ENCODE data around the gene FMN2. TPM values are rescaled to one million over a fixed set of nuclear protein-coding genes. Genes with fewer than 3 reads are reported as not detected.

Gene FMN2
- total and polyA plus RNA-seq, 2 experiments from 2014 or later, result 0.97 TPM; not detected in 1

GRCh38 chr1:240435996-240436566 lies 344.4 kb downstream of the FMN2 start:
- no peaks in the 10 kb centered on the region for H3K79me2 ChIP-seq
- H3K4me1 ChIP-seq (ENCODE audit: insufficient read depth), result no peaks in the 10 kb centered on the region
- no peak overlapping the region for H3K27ac ChIP-seq
- no peaks in the 10 kb centered on the region for H3K9me2 ChIP-seq (replicated peaks; ENCODE audit: insufficient read depth)
- 73% methylated on average over 9 of the region's 9 CpGs for WGBS (ENCODE audit: low lambda C conversion rate, missing lambda C conversion rate)
- H2AFZ ChIP-seq, result no peak overlapping the region
- H4K20me1 ChIP-seq (ENCODE audit: insufficient read depth, poor library complexity, severe bottlenecking), result no peaks in the 10 kb centered on the region
- no peak overlapping the region for H3K4me2 ChIP-seq
- no peaks in the 10 kb centered on the region for H3K27me3 ChIP-seq
- DNase-seq (ENCODE audit: low spot score), result no peak
- H3K9me3 ChIP-seq (ENCODE audit: low read depth), result no peaks in the 10 kb centered on the region
- no peaks in the 10 kb centered on the region for H3K36me3 ChIP-seq (replicated peaks; ENCODE audit: insufficient read depth, low read depth)
- TF ChIP-seq, protein P1, sequence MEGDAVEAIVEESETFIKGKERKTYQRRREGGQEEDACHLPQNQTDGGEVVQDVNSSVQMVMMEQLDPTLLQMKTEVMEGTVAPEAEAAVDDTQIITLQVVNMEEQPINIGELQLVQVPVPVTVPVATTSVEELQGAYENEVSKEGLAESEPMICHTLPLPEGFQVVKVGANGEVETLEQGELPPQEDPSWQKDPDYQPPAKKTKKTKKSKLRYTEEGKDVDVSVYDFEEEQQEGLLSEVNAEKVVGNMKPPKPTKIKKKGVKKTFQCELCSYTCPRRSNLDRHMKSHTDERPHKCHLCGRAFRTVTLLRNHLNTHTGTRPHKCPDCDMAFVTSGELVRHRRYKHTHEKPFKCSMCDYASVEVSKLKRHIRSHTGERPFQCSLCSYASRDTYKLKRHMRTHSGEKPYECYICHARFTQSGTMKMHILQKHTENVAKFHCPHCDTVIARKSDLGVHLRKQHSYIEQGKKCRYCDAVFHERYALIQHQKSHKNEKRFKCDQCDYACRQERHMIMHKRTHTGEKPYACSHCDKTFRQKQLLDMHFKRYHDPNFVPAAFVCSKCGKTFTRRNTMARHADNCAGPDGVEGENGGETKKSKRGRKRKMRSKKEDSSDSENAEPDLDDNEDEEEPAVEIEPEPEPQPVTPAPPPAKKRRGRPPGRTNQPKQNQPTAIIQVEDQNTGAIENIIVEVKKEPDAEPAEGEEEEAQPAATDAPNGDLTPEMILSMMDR (IDR thresholded peaks at IDR 0.05; ENCODE audit: poor library complexity), result no peak
- TF ChIP-seq EZH2phosphoT487 (IDR thresholded peaks at IDR 0.05; ENCODE audit: low read depth, severe bottlenecking, unreplicated experiment) (no peak), EZH2 (IDR thresholded peaks at IDR 0.05; ENCODE audit: borderline replicate concordance) (no peak)
- H3K4me3 ChIP-seq, result no peak overlapping the region

DNA sequence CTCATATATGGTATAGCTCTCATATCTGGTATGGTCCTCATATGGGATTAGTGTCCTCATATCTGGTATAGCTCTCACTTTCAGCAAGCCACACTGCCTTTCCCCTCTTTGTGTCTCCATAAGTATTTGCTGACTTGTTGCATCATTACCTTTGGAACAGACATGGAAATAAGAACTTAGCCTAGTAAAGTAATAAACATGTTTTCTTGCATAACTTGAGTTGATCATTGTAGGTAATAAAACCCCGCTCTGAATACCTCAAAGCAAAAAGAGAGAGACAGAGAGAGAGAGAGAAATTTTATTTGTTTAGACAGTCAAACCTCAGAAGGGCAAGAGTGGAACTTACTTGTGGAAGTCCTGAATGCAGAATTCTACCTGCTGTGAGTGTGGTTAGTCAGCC lies 350.0 kb downstream of the FMN2 start:
- Histone ChIP-seq H3K4me3 (no peak overlapping the region), H3K79me2 (no peaks in the 10 kb centered on the region), H3K27ac (no peak overlapping the region), H3K27me3 (no peaks in the 10 kb centered on the region), H2AFZ (no peak overlapping the region), H3K36me3 (replicated peaks; ENCODE audit: insufficient read depth, low read depth) (no peaks in the 10 kb centered on the region), H3K4me1 (ENCODE audit: insufficient read depth) (no peaks in the 10 kb centered on the region), H3K4me2 (no peak overlapping the region), H3K9me3 (ENCODE audit: low read depth) (no peaks in the 10 kb centered on the region), H3K9me2 (replicated peaks; ENCODE audit: insufficient read depth) (no peaks in the 10 kb centered on the region), H4K20me1 (ENCODE audit: insufficient read depth, poor library complexity, severe bottlenecking) (no peaks in the 10 kb centered on the region)
- TF ChIP-seq EZH2 (IDR thresholded peaks at IDR 0.05; ENCODE audit: borderline replicate concordance) (no peak), EZH2phosphoT487 (IDR thresholded peaks at IDR 0.05; ENCODE audit: low read depth, severe bottlenecking, unreplicated experiment) (no peak)
- TF ChIP-seq, protein P1 (IDR thresholded peaks at IDR 0.05; ENCODE audit: poor library complexity), result no peak
- no peak for DNase-seq (ENCODE audit: low spot score)
- WGBS (ENCODE audit: low lambda C conversion rate, missing lambda C conversion rate), result 57% methylated on average over 1 of the region's 1 CpG

DNA sequence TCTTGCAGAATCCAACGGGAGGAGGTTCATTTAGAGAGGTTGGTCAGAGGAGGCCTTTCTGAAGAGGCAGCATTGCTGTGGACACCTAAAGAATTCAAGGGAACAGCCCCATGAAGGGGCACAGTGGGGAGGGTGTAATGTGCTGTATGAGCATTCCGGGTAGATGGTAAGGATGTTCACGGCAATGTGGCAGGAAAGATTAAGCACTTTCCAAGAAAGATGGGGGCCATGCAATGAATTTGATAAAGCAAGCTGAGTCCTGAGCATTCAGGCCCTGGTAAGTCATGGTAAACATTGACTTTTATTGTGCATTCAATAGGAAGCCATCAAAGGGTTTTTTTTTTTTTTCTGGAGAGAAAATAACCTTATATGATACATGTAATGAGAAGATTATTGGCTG lies 353.7 kb downstream of the FMN2 start:
- Histone ChIP-seq H3K9me3 (ENCODE audit: low read depth) (no peaks in the 10 kb centered on the region), H3K9me2 (replicated peaks; ENCODE audit: insufficient read depth) (no peaks in the 10 kb centered on the region), H3K27ac (no peak overlapping the region), H4K20me1 (ENCODE audit: insufficient read depth, poor library complexity, severe bottlenecking) (no peaks in the 10 kb centered on the region), H3K4me2 (no peak overlapping the region), H3K79me2 (no peaks in the 10 kb centered on the region), H3K27me3 (no peaks in the 10 kb centered on the region), H3K36me3 (replicated peaks; ENCODE audit: insufficient read depth, low read depth) (no peaks in the 10 kb centered on the region), H3K4me1 (ENCODE audit: insufficient read depth) (no peaks in the 10 kb centered on the region), H3K4me3 (no peak overlapping the region), H2AFZ (no peak overlapping the region)
- TF ChIP-seq EZH2 (IDR thresholded peaks at IDR 0.05; ENCODE audit: borderline replicate concordance) (no peak), EZH2phosphoT487 (IDR thresholded peaks at IDR 0.05; ENCODE audit: low read depth, severe bottlenecking, unreplicated experiment) (no peak)
- TF ChIP-seq, protein P1 (IDR thresholded peaks at IDR 0.05; ENCODE audit: poor library complexity), result no peak
- DNase-seq (ENCODE audit: low spot score), result no peak
- 70% methylated on average over 3 of the region's 3 CpGs for WGBS (ENCODE audit: low lambda C conversion rate, missing lambda C conversion rate)
